Upper lobe of left lung (tissue), 6 donors: ENCODE data around the gene MCTP1. TPM values are rescaled to one million over a fixed set of nuclear protein-coding genes. Genes with fewer than 3 reads are reported as not detected.

Experiments used
- ATAC-seq, 2 donors: fragments of 200-7000 bp; cut with Tn5 transposase; one replicate each; pipeline ENCODE4 v1.9.1; 2022; ENCODE audit warnings: mild to moderate bottlenecking in 2 of 2, moderate library complexity in 2 of 2; ENCODE audit not compliant: low FRiP score in 2 of 2
- DNase-seq, 2 donors: peaks; one replicate each; pipeline ENCODE4 v3.0.0-alpha.2; 2019 to 2020
- H3K27ac ChIP-seq, 4 donors: fragments of 200-600 bp; sonication (generic); one replicate each; pipeline ENCODE4 v1.5.1; 2016 to 2019
- H3K27me3 ChIP-seq, 4 donors: fragments of 200-600 bp; sonication (generic); one replicate each; pipeline ENCODE4 v1.5.1; 2017 to 2019
- H3K36me3 ChIP-seq, 4 donors: fragments of 200-600 bp; sonication (generic); one replicate each; pipeline ENCODE4 v1.5.1; 2016 to 2019
- H3K4me1 ChIP-seq, 4 donors: fragments of 200-600 bp; sonication (generic); one replicate each; pipeline ENCODE4 v1.5.1; 2018 to 2019
- H3K4me3 ChIP-seq, 4 donors: fragments of 200-600 bp; sonication (generic); one replicate each; pipeline ENCODE4 v1.5.1; 2017 to 2019; ENCODE audit warnings: mild to moderate bottlenecking in 2 of 4, moderate library complexity in 1 of 4
- H3K9me3 ChIP-seq, 4 donors: fragments of 200-600 bp; sonication (generic); one replicate each; pipeline ENCODE4 v1.5.1; 2018 to 2019
- EP300 ChIP-seq, 4 donors: sonication (generic); formaldehyde crosslinking; IDR thresholded peaks; one replicate each; pipeline ENCODE4 v1.5.1; 2017; ENCODE audit warnings: antibody characterized with exemption in 4 of 4, control low read depth in 2 of 4
- POLR2A ChIP-seq, 4 donors: fragments of 450-650 bp; IDR thresholded peaks; one replicate each; pipeline ENCODE4 v1.5.1; 2016 to 2017; ENCODE audit warnings: antibody characterized with exemption in 4 of 4, mild to moderate bottlenecking in 2 of 4
- POLR2AphosphoS5 ChIP-seq, 2 donors: sonication (generic); formaldehyde crosslinking; IDR thresholded peaks; one replicate each; pipeline ENCODE4 v1.5.1; 2017; ENCODE audit warnings: antibody characterized with exemption in 2 of 2
- WGBS, 2 donors: methylation state at CpG; one replicate each; pipeline ENCODE4 v1.1.5; 2017 to 2018; 5-methylcytosine and 5-hydroxymethylcytosine counted together
- small RNA-seq, 4 donors: library from RNA; depleted of rRNA; stranded (forward); fragments of <200 nt; gene quantifications; one replicate each; pipeline ENCODE3, GENCODE V24; 2016
- total RNA-seq, 6 donors: library from RNA; depleted of rRNA in 4 of 6; stranded (reverse); fragments of >200 nt in 4 of 6; gene quantifications; one replicate each; pipeline versions ENCODE4 v1.1.0 to v1.2.1, GENCODE V29; 2016 to 2021
- TF ChIP-seq, protein P1 (sequence below), 6 experiments: fragments of 450-650 bp in 4 of 6; fragments of 200-600 bp in 2 of 6; sonication (generic) in 2 of 6; IDR thresholded peaks; one replicate each; pipeline ENCODE4 v1.5.1; 2016 to 2019; ENCODE audit warnings: antibody characterized with exemption in 6 of 6
- donor health status: DM: no; HTN: no; CAD: no; lungs with moderate emphysema.
- donor health status: DM: no; HTN: yes; CAD: no; lungs with severe emphysema.

The MCTP1 gene
- total RNA-seq, 6 donors from 2014 or later: 30.4 to 43.8 (median 38.3) TPM

DNA sequence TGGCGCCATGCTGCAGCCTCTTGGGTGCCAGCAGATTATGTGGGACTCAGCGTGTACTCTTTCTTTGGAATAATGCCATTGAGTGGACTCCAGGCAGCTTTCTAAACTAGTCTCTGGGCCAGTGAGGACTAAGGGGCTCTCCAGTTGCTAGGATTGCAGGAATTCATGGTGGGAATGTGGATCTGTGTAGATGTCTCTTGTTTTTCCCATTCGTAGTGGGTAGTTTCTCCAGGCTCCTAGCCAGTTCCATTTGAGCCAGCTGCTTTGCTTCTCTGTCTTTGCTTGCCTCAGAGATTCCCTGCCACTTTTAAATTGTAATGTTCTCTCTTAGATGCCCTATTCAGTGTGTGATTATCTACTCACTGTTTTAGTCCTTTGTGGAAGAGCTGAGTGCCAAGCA, 623.8 kb downstream of the MCTP1 start:
- ATAC-seq (no peak), DNase-seq (no peak)
- Histone ChIP-seq H3K4me1 (no peaks in the 10 kb centered on the region), H3K36me3 (peaks cover 0 to 14% (median 4%) of the 10 kb centered on the region in 4 donors), H3K9me3 (peaks cover 3 to 11% (median 8%) of the 10 kb centered on the region in 4 donors), H3K4me3 (no peak overlapping the region), H3K27ac (no peak overlapping the region), H3K27me3 (no peaks in the 10 kb centered on the region)
- 94 to 98% methylated on average over 3 of the region's 3 CpGs for WGBS, 2 donors
- no peak for TF ChIP-seq POLR2A (IDR thresholded peaks at IDR 0.05)
- TF ChIP-seq, protein P1, sequence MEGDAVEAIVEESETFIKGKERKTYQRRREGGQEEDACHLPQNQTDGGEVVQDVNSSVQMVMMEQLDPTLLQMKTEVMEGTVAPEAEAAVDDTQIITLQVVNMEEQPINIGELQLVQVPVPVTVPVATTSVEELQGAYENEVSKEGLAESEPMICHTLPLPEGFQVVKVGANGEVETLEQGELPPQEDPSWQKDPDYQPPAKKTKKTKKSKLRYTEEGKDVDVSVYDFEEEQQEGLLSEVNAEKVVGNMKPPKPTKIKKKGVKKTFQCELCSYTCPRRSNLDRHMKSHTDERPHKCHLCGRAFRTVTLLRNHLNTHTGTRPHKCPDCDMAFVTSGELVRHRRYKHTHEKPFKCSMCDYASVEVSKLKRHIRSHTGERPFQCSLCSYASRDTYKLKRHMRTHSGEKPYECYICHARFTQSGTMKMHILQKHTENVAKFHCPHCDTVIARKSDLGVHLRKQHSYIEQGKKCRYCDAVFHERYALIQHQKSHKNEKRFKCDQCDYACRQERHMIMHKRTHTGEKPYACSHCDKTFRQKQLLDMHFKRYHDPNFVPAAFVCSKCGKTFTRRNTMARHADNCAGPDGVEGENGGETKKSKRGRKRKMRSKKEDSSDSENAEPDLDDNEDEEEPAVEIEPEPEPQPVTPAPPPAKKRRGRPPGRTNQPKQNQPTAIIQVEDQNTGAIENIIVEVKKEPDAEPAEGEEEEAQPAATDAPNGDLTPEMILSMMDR (IDR thresholded peaks at IDR 0.05): no peak

DNA sequence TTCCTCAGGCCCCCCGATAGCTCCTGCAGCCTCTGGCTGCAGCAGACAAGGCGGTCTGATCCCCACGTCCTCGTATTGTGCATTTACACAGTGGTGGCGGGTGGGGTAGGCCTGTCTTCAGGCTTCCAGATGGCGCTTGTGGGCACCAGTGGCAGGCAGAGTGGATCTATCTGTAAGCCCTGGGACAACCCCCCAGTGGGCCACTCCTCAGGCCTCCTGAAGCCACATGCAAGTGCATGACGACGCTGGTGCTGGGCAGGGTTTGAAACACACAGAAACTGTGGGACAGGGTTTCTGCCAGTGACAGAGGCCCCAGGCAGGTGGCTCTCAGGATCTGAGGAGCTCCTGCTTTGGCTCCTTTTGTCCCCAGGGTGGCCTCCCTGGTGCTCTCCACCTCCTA, 624.4 kb downstream of the MCTP1 start:
- H3K36me3 ChIP-seq: peaks cover 0 to 17% (median 4%) of the 10 kb centered on the region in 4 donors
- no peaks in the 10 kb centered on the region for H3K4me1 ChIP-seq
- TF ChIP-seq POLR2AphosphoS5 (IDR thresholded peaks at IDR 0.05) (no peak), POLR2A (IDR thresholded peaks at IDR 0.05) (no peak), EP300 (IDR thresholded peaks at IDR 0.05) (no peak)
- TF ChIP-seq, protein P1 (IDR thresholded peaks at IDR 0.05): no peak
- DNase-seq (peak in 1 of 2 donors; percentile 27), ATAC-seq (no peak)
- H3K4me3 ChIP-seq: no peak overlapping the region
- H3K27me3 ChIP-seq: no peaks in the 10 kb centered on the region
- 88 to 94% methylated on average over 6 to 8 of the region's 8 CpGs for WGBS, 2 donors
- no peak overlapping the region for H3K27ac ChIP-seq
- H3K9me3 ChIP-seq: peaks cover 3 to 12% (median 8%) of the 10 kb centered on the region in 4 donors

DNA sequence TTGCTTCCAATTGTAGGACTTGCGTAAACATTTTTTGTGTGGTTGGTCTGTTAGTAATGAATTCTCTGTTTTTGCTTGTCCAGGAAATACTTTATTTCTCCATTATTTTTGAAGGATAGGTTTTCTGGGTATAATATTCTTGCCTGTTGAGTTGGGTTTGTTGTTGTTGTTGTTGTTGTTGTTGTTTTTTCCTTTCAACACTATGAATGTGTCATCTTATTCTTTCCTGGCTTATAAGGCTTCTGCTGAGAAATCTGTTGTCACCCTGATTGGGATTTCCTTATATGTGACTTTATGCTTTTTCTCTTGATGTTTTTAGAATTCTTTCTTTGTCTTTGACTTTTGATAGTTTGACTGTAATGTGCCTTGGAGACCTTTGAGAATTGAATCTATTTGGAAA, 626.6 kb downstream of the MCTP1 start:
- Histone ChIP-seq H3K36me3 (peaks cover 0 to 18% (median 6%) of the 10 kb centered on the region in 4 donors), H3K9me3 (peaks cover 3 to 16% (median 8%) of the 10 kb centered on the region in 4 donors), H3K4me1 (no peaks in the 10 kb centered on the region), H3K27ac (no peak overlapping the region), H3K27me3 (no peaks in the 10 kb centered on the region), H3K4me3 (no peak overlapping the region)
- TF ChIP-seq, protein P1 (IDR thresholded peaks at IDR 0.05): no peak
- TF ChIP-seq POLR2AphosphoS5 (IDR thresholded peaks at IDR 0.05): no peak
- TF ChIP-seq POLR2A (IDR thresholded peaks at IDR 0.05): no peak
- TF ChIP-seq EP300 (IDR thresholded peaks at IDR 0.05): no peak
- 96 to 97% methylated on average over 1 of the region's 1 CpG for WGBS, 2 donors
- no peak for DNase-seq
- no peak for ATAC-seq

Small RNAs within 50 kb of the gene (small RNA-seq; reads per million reads assigned to genes)
- gene RF02271: 0 reads per million in 4 donors

Other genes with a start within 250 kb of the MCTP1 start
- gene FAM81B, start 106.3 kb upstream of the MCTP1 start, total RNA-seq: 10 to 100 TPM in 1 of 6 donors, 1 to 10 TPM in 4, under 1 TPM in 1; 0.66 to 44.0 (median 3.2) TPM